HG02884 (cell line): ENCODE results near the gene GNAQ.
"Not testable (repeated sequence)": the region's sequence is repeated elsewhere in the genome, so short reads cannot be mapped to it uniquely, and the experiment has no call there.

Source experiments
- ATAC-seq: cut with Tn5 transposase; IDR thresholded peaks from one replicate; pipeline ENCODE4 v1.9.1; 2021; ENCODE audit warnings: mild to moderate bottlenecking, moderate library complexity; ENCODE audit not compliant: unreplicated experiment

GNAQ gene

GRCh38 chr9:78031444-78031892, at the start of gene GNAQ:
Gene GNAQ, minus strand, starts transcription at chr9:78031811. Its CDS starts 576 bp downstream, at chr9:78031235.
- ATAC-seq = no peak

- ATAC-seq = no peak
Observed at GRCh38 chr9:78074385-78075291, 43.0 kb upstream of the GNAQ start.

- no peak for ATAC-seq
Observed at GRCh38 chr9:78073722-78074121, 42.1 kb upstream of the GNAQ start.

- ATAC-seq = no peak
Observed at GRCh38 chr9:78072586-78073199, 41.1 kb upstream of the GNAQ start.

- ATAC-seq = no peak
Observed at GRCh38 chr9:78070521-78070920, 38.9 kb upstream of the GNAQ start.

GRCh38 chr9:78064075-78064474, 32.5 kb upstream of the GNAQ start:
- no peak for ATAC-seq

- no peak for ATAC-seq
Observed at GRCh38 chr9:78062710-78063109, 31.1 kb upstream of the GNAQ start.

- ATAC-seq = not testable (repeated sequence)
Observed at GRCh38 chr9:78054218-78054617, 22.6 kb upstream of the GNAQ start.

- ATAC-seq = no peak
Observed at GRCh38 chr9:78053627-78054026, 22.0 kb upstream of the GNAQ start.

- no peak for ATAC-seq
Observed at GRCh38 chr9:78050421-78050820, 18.8 kb upstream of the GNAQ start.

- no peak for ATAC-seq
Observed at GRCh38 chr9:78049484-78049883, 17.9 kb upstream of the GNAQ start.

- ATAC-seq = no peak
Observed at GRCh38 chr9:78047106-78047505, 15.5 kb upstream of the GNAQ start.

- ATAC-seq = no peak
Observed at GRCh38 chr9:78046112-78046511, 14.5 kb upstream of the GNAQ start.

- no peak for ATAC-seq
Observed at GRCh38 chr9:78044886-78045285, 13.3 kb upstream of the GNAQ start.

GRCh38 chr9:78044189-78044588, 12.6 kb upstream of the GNAQ start:
- ATAC-seq = no peak

GRCh38 chr9:78041971-78042370, 10.4 kb upstream of the GNAQ start:
- no peak for ATAC-seq

GRCh38 chr9:78040726-78041125, 9.1 kb upstream of the GNAQ start:
- ATAC-seq = no peak

GRCh38 chr9:78038620-78039300, 7.1 kb upstream of the GNAQ start:
- ATAC-seq = no peak

GRCh38 chr9:78035383-78035993, 3.9 kb upstream of the GNAQ start:
- ATAC-seq = peak; percentile 45

GRCh38 chr9:78033870-78034269, 2.3 kb upstream of the GNAQ start:
- no peak for ATAC-seq
